H9 (cell line): ENCODE measurements around the gene NTSR1. TPM values are rescaled to one million over a fixed set of nuclear protein-coding genes. Genes with fewer than 3 reads are reported as not detected.

Experiments
- DNase-seq: peaks from one replicate; pipeline ENCODE4 v3.0.0-alpha.2; 2017
- H2AFZ ChIP-seq: one replicate; pipeline ENCODE4 v1.6.1; 2013; ENCODE audit warnings: mild to moderate bottlenecking, low read length, control low read depth, moderate library complexity
- H2AK5ac ChIP-seq: 2 replicates; pipeline ENCODE4 v1.6.1; 2013; ENCODE audit warnings: low read length, control low read depth, mixed read lengths; ENCODE audit not compliant: insufficient read length
- H2BK120ac ChIP-seq: one replicate; pipeline ENCODE4 v1.6.1; 2013; ENCODE audit warnings: low read depth, mild to moderate bottlenecking, low read length, control low read depth, inconsistent platforms; ENCODE audit not compliant: poor library complexity, severe bottlenecking
- H2BK12ac ChIP-seq: 2 replicates; pipeline ENCODE4 v1.6.1; 2013; ENCODE audit warnings: low read length, control low read depth, mixed read lengths, low read depth; ENCODE audit not compliant: insufficient read length
- H2BK15ac ChIP-seq: 2 replicates; pipeline ENCODE4 v1.6.1; 2013; ENCODE audit warnings: low read depth, low read length, control low read depth
- H2BK20ac ChIP-seq: one replicate; pipeline ENCODE4 v1.6.1; 2013; ENCODE audit warnings: low read depth, mild to moderate bottlenecking, low read length, control low read depth, inconsistent platforms; ENCODE audit not compliant: poor library complexity, severe bottlenecking
- H2BK5ac ChIP-seq: 2 replicates; pipeline ENCODE4 v1.6.1; 2013; ENCODE audit warnings: low read length, control low read depth, mixed read lengths; ENCODE audit not compliant: insufficient read length
- H3K14ac ChIP-seq: 2 replicates; pipeline ENCODE4 v1.6.1; 2013; ENCODE audit warnings: low read length, control low read depth; ENCODE audit not compliant: insufficient read depth
- H3K18ac ChIP-seq: 2 replicates; pipeline ENCODE4 v1.6.1; 2013; ENCODE audit warnings: low read depth, mild to moderate bottlenecking, mixed read lengths, low read length, control low read depth; ENCODE audit not compliant: insufficient read length
- H3K23ac ChIP-seq: 2 replicates; pipeline ENCODE4 v1.6.1; 2013; ENCODE audit warnings: low read length, control low read depth, mixed read lengths, low read depth; ENCODE audit not compliant: insufficient read length
- H3K23me2 ChIP-seq: 2 replicates; pipeline ENCODE4 v1.6.1; 2013; ENCODE audit warnings: low read depth, mild to moderate bottlenecking, mixed read lengths, low read length, control low read depth; ENCODE audit not compliant: insufficient read length, poor library complexity, severe bottlenecking
- H3K27ac ChIP-seq: 2 replicates; pipeline ENCODE4 v1.5.1; 2013; ENCODE audit warnings: low read length, control low read depth, mixed read lengths, low read depth; ENCODE audit not compliant: insufficient read length
- H3K27me3 ChIP-seq: 2 replicates; pipeline ENCODE4 v1.6.1; 2013; ENCODE audit warnings: low read length, control low read depth, inconsistent platforms; ENCODE audit not compliant: insufficient read depth
- H3K4ac ChIP-seq: 2 replicates; pipeline ENCODE4 v1.6.1; 2013; ENCODE audit warnings: low read depth, mild to moderate bottlenecking, control low read depth, inconsistent platforms, low read length, moderate library complexity
- H3K4me1 ChIP-seq: 2 replicates; pipeline ENCODE4 v1.6.1; 2013; ENCODE audit warnings: low read length, control low read depth, inconsistent platforms; ENCODE audit not compliant: insufficient read depth
- H3K4me2 ChIP-seq: 2 replicates; pipeline ENCODE4 v1.6.1; 2013; ENCODE audit warnings: low read length, control low read depth, mixed read lengths; ENCODE audit not compliant: insufficient read length, insufficient read depth
- H3K56ac ChIP-seq: 2 replicates; pipeline ENCODE4 v1.6.1; 2013; ENCODE audit warnings: low read depth, mild to moderate bottlenecking, mixed read lengths, low read length, control low read depth; ENCODE audit not compliant: insufficient read length
- H3K79me1 ChIP-seq: 2 replicates; pipeline ENCODE4 v1.6.1; 2013; ENCODE audit warnings: low read depth, mild to moderate bottlenecking, moderate library complexity, low read length, control low read depth, inconsistent platforms; ENCODE audit not compliant: insufficient read depth, poor library complexity, severe bottlenecking
- H3K79me2 ChIP-seq: 2 replicates; pipeline ENCODE4 v1.6.1; 2013; ENCODE audit warnings: low read length, control low read depth, inconsistent platforms; ENCODE audit not compliant: insufficient read depth
- H3K9ac ChIP-seq: 2 replicates; pipeline ENCODE4 v1.6.1; 2013; ENCODE audit warnings: low read length, control low read depth, mixed read lengths; ENCODE audit not compliant: insufficient read length; ENCODE audit errors: extremely low read depth
- H3K9me3 ChIP-seq: one replicate; pipeline ENCODE4 v1.6.1; 2013; ENCODE audit warnings: low read depth, low read length, inconsistent platforms; ENCODE audit not compliant: control insufficient read depth
- H3T11ph ChIP-seq: one replicate; pipeline ENCODE4 v1.6.1; 2013; ENCODE audit warnings: mild to moderate bottlenecking, low read length, control low read depth, inconsistent platforms
- H4K20me1 ChIP-seq: one replicate; pipeline ENCODE4 v1.6.1; 2013; ENCODE audit not compliant: control insufficient read depth, insufficient read length, insufficient read depth
- H4K5ac ChIP-seq: 2 replicates; pipeline ENCODE4 v1.6.1; 2013; ENCODE audit warnings: low read depth, mild to moderate bottlenecking, mixed read lengths, low read length, control low read depth; ENCODE audit not compliant: insufficient read length
- H4K8ac ChIP-seq: replicated peaks from 2 replicates; pipeline ENCODE4 v1.6.1; 2013; ENCODE audit warnings: low read length, control low read depth, mixed read lengths, low read depth; ENCODE audit not compliant: insufficient read length
- H4K91ac ChIP-seq: 2 replicates; pipeline ENCODE4 v1.6.1; 2013; ENCODE audit warnings: low read depth, mild to moderate bottlenecking, moderate library complexity, mixed read lengths, low read length, control low read depth; ENCODE audit not compliant: insufficient read length
- H3K27ac Mint-ChIP-seq, 3 experiments: 2 replicates in 2 of 3; 3 replicates in 1 of 3; pipeline ENCODE4 v1.8.0; 2020 to 2021; ENCODE audit warnings: mixed read lengths in 3 of 3, mild to moderate bottlenecking in 1 of 3, moderate library complexity in 1 of 3
- H3K27me3 Mint-ChIP-seq: 2 replicates; pipeline ENCODE4 v1.8.0; 2021; ENCODE audit warnings: low read depth, mild to moderate bottlenecking, moderate library complexity, mixed read lengths
- H3K36me3 Mint-ChIP-seq, 3 experiments: 2 replicates in 2 of 3; 3 replicates in 1 of 3; pipeline ENCODE4 v1.8.0; 2020 to 2021; ENCODE audit warnings: low read depth in 3 of 3, mixed read lengths in 3 of 3; ENCODE audit not compliant: insufficient read depth in 1 of 3
- H3K4me1 Mint-ChIP-seq, 2 experiments: 2 replicates each; pipeline ENCODE4 v1.8.0; 2020; ENCODE audit warnings: mixed read lengths in 2 of 2
- H3K4me3 Mint-ChIP-seq, 2 experiments: 2 replicates in 1 of 2; 3 replicates in 1 of 2; pipeline ENCODE4 v1.8.0; 2020 to 2021; ENCODE audit warnings: mild to moderate bottlenecking in 2 of 2, mixed read lengths in 2 of 2, moderate library complexity in 1 of 2
- H3K9me3 Mint-ChIP-seq, 2 experiments: 2 replicates in 1 of 2; 3 replicates in 1 of 2; pipeline ENCODE4 v1.8.0; 2020; ENCODE audit warnings: mild to moderate bottlenecking in 2 of 2, mixed read lengths in 2 of 2, moderate library complexity in 1 of 2
- WGBS: extraction: QIAGEN DNeasy Blood & Tissue Kit; methylation state at CpG from one replicate; pipeline ENCODE4 v1.1.7; 2013; ENCODE audit warnings: missing lambda C conversion rate, low lambda C conversion rate, mixed read lengths; ENCODE audit not compliant: insufficient read length; ENCODE audit errors: extremely low coverage; 5-methylcytosine and 5-hydroxymethylcytosine counted together
- total RNA-seq: library from RNA; stranded (reverse); gene quantifications from 2 replicates; pipeline ENCODE4 v1.2.1, GENCODE V29; 2021
- TF ChIP-seq, protein P1 (sequence below): fragments of 200-600 bp; sonication (generic); conservative IDR thresholded peaks from 3 replicates; pipeline ENCODE4 v1.8.0; 2021; ENCODE audit warnings: antibody characterized with exemption, mild to moderate bottlenecking

Gene NTSR1
- total RNA-seq, 1 experiment from 2014 or later, result 0.11 TPM

DNA sequence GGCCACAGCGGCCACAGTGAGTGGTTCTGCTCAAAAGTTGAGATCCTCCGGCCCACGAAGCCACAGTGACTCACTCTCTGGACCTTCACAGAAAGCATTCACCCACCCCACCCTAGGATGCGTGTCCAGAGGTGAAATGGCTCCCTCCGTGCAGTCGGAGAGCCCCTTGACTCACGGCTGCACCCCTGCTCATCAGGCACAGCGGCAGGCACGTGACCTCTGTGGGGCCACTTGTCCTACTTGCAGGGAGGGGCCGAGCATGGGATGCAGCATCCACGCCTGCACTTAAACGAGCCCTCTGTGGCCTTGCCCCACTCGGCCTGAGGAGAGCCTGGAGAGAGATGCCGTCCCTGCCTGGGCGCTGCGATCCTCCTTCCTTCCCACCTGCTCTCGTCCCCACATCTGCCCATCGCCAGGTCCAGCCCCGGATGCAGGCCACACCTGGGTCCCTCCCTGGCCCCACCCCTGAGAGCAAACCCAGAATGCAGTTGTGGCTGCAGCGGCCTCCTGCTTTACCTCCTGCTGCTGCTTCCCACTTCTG, 28.7 kb downstream of the NTSR1 start:
- TF ChIP-seq, protein P1, sequence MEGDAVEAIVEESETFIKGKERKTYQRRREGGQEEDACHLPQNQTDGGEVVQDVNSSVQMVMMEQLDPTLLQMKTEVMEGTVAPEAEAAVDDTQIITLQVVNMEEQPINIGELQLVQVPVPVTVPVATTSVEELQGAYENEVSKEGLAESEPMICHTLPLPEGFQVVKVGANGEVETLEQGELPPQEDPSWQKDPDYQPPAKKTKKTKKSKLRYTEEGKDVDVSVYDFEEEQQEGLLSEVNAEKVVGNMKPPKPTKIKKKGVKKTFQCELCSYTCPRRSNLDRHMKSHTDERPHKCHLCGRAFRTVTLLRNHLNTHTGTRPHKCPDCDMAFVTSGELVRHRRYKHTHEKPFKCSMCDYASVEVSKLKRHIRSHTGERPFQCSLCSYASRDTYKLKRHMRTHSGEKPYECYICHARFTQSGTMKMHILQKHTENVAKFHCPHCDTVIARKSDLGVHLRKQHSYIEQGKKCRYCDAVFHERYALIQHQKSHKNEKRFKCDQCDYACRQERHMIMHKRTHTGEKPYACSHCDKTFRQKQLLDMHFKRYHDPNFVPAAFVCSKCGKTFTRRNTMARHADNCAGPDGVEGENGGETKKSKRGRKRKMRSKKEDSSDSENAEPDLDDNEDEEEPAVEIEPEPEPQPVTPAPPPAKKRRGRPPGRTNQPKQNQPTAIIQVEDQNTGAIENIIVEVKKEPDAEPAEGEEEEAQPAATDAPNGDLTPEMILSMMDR, result no peak
- no peak overlapping the region for H4K5ac ChIP-seq
- no peaks in the 10 kb centered on the region for H4K20me1 ChIP-seq
- H3K4me1 Mint-ChIP-seq, result peaks cover 15 to 35% of the 10 kb centered on the region in 2 experiments
- no peak overlapping the region for H2BK5ac ChIP-seq
- H3K9ac ChIP-seq, result no peak overlapping the region
- no peak overlapping the region for H3K4me2 ChIP-seq
- H4K8ac ChIP-seq, result no peak overlapping the region
- no peaks in the 10 kb centered on the region for H3K23me2 ChIP-seq
- H3K4ac ChIP-seq, result no peak overlapping the region
- peaks cover 10% of the 10 kb centered on the region for H3K27me3 Mint-ChIP-seq
- H3K36me3 Mint-ChIP-seq, result no peaks in the 10 kb centered on the region
- no CpG with 5 or more reads among the region's 20 CpGs for WGBS
- H2BK15ac ChIP-seq, result no peak overlapping the region
- H3K18ac ChIP-seq, result no peak overlapping the region
- no peaks in the 10 kb centered on the region for H3K79me2 ChIP-seq
- no peak overlapping the region for H2BK120ac ChIP-seq
- no peaks in the 10 kb centered on the region for H3K79me1 ChIP-seq
- no peak overlapping the region for H3K27ac ChIP-seq
- H4K91ac ChIP-seq, result no peak overlapping the region
- H3K23ac ChIP-seq, result no peak overlapping the region
- no peak overlapping the region for H2AFZ ChIP-seq
- H3K4me1 ChIP-seq, result no peaks in the 10 kb centered on the region; the same call in 1 of the 2 replicates
- H2AK5ac ChIP-seq, result no peak overlapping the region
- no peak overlapping the region for H2BK20ac ChIP-seq
- no peak overlapping the region for H3K27ac Mint-ChIP-seq
- no peak overlapping the region for H3T11ph ChIP-seq
- no peaks in the 10 kb centered on the region for H3K9me3 Mint-ChIP-seq
- DNase-seq, result no peak
- H3K56ac ChIP-seq, result no peak overlapping the region
- H3K9me3 ChIP-seq, result no peaks in the 10 kb centered on the region
- H3K14ac ChIP-seq, result no peak overlapping the region
- no peaks in the 10 kb centered on the region for H3K27me3 ChIP-seq
- H2BK12ac ChIP-seq, result no peak overlapping the region
- no peak overlapping the region; a peak in 1 of 5 replicates for H3K4me3 Mint-ChIP-seq
